Erythroblast (primary cell): Measurements from ENCODE around the gene SAMSN1.

Source experiments
- DNase-seq, 2 experiments: peaks; one replicate each; lab custom pipeline; 2025; lab: John Stamatoyannopoulos, UW
- GATA1 ChIP-seq: IDR thresholded peaks from 2 replicates; pipeline ENCODE4 v1.6.1; 2011; ENCODE audit warnings: low read depth, mild to moderate bottlenecking, control low read depth, low read length, moderate library complexity
- POLR2A ChIP-seq: IDR thresholded peaks from 2 replicates; pipeline ENCODE4 v1.6.1; 2011; ENCODE audit warnings: mild to moderate bottlenecking, low read length

SAMSN1 gene

GRCh38 chr21:14479241-14479786, 66.8 kb downstream of the SAMSN1 start:
- TF ChIP-seq GATA1 (no peak), POLR2A (no peak)
- no peak for DNase-seq

GRCh38 chr21:14477841-14478240, 68.3 kb downstream of the SAMSN1 start:
- TF ChIP-seq POLR2A (no peak), GATA1 (no peak)
- no peak for DNase-seq

DNA sequence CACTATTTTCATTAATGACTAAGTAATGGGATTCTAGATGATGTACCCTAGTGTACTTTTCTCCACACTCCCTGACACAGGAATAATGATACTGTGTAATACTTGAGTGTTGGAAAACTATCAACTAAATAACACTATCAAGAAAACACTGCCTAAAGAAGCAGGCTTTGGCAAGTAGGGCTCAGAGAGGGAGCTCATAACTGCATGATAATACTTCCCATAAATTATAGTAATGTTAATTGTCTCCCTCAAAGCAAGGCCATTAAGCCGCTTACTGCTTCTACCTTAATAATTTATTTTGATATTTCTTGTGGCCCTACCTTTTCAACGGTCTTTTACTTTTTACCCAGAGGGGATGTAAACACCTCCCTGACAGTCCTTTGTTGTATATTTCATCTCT, 69.0 kb downstream of the SAMSN1 start:
- TF ChIP-seq POLR2A: no peak
- TF ChIP-seq GATA1: no peak
- DNase-seq: no peak

DNA sequence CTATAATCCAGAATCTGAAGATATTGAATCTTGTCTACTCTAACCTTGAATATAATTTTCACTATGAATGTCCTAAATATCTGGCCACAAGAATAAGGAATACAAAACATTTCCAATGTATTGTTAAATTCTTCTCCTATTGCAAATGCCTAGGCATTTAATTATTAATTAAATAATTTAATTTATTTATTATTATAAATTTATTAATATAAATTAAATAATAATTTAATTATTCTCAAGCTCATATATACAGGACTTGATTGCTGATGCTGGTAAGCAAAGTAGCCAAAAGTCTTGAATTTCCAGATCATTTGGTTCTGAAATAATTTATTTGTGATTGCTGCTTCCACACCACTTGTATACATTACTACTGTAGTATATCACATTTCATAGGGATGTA, 71.1 kb downstream of the SAMSN1 start:
- no peak for TF ChIP-seq GATA1
- no peak for TF ChIP-seq POLR2A
- no peak for DNase-seq

GRCh38 chr21:14469641-14470040, 76.5 kb downstream of the SAMSN1 start:
- DNase-seq: no peak
- TF ChIP-seq GATA1 (no peak), POLR2A (no peak)

- TF ChIP-seq POLR2A (no peak), GATA1 (no peak)
- DNase-seq: no peak
Observed at GRCh38 chr21:14466715-14467114, 79.4 kb downstream of the SAMSN1 start.

- TF ChIP-seq GATA1: no peak
- TF ChIP-seq POLR2A: no peak
- no peak for DNase-seq
Observed at GRCh38 chr21:14457762-14458161, 88.4 kb downstream of the SAMSN1 start.

GRCh38 chr21:14456911-14457310, 89.2 kb downstream of the SAMSN1 start:
- TF ChIP-seq GATA1 (no peak), POLR2A (no peak)
- DNase-seq: no peak

GRCh38 chr21:14454016-14455009, 91.8 kb downstream of the SAMSN1 start:
- TF ChIP-seq POLR2A: no peak
- TF ChIP-seq GATA1: no peak
- peak; percentile 76 to 94 for DNase-seq

DNA sequence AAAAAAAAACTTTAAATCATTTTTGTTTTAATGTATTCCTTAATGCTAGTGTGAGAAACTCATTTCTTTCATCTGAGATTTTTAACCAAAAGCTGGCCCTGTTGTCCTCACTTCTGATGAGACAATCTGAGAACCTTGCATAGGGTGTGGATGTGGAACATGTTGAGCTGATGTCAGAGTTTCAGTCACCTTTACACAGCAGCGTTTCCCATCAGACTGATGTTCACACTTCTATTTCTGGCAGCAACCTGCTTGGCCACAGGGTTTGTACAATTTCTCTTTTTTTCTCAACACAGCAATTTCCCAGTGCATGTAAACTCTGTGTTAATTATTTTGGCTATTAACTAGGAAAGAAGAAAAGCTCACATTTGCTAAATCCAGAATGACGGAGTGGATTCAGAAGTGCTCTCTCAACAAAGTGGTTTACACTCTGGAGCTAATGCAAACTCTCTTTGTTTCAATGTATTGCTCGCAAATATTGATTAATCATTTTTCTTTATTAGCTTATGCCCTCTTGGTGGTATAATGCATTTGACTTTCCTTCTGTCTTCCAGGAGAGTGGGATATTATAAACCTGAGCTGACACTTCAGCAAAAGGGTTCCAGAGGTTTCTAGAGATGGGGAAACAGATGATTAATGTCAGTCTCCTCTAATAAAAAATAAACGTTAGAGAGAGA, 92.6 kb downstream of the SAMSN1 start:
- TF ChIP-seq POLR2A: no peak
- TF ChIP-seq GATA1: no peak
- peak; percentile 16 to 34 for DNase-seq

DNA sequence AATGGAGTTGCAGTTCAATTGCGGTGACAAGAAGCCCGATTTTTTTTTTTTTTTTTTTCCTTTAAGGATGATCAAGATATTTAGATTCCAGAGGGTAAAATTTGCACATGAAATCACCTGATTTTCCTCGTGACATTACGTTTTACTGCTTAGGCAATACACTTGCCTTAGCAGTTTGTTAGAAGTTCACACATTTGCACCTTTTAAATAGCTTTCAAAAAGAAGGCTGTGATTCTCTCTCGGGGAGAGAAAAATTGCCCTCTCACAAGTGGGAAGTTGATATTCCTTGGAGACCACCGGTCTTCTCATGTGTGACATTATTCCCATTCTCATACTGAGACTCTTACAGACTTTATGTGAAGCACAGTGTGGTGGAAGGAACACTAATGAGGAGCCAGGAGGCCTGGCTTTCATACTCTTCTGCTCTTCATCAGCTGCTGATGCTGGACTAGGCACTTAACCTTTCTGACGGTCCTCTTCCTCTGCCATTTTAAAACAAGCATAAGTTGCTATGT, 93.3 kb downstream of the SAMSN1 start:
- DNase-seq: peak; percentile 16 to 33
- TF ChIP-seq POLR2A (no peak), GATA1 (no peak)

DNA sequence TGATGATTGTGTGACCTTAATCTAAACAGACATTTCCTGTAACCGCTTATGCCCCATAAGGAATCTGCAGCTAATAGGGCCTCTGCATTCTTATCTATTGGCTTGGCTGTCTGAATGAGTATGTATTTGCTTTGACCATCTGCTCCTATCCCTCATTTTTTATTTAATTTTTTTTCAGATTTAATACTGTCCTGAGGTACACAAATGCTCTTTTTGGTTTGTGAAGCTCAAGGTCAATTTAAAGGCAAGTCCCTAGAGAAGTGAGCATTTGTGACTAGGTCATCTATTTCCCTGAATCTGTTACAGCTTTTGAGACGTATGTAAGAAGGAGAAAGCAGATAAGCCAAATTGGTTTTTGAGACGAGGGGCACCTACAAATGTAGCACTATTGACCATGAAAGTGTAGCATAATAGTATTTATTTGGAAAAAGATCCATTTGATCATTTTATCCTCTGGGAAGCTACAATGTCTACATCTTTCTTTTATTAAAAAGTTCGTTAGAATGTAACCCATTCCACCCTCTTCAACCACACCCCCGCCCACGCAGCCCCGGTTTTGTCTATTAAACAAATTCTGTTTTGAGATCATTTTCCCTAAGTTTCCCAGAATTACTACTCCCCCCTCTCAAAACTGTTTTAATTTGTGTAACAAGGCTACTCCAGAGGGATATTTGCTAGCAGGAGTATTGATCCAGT, 93.9 kb downstream of the SAMSN1 start:
- TF ChIP-seq GATA1 (no peak), POLR2A (no peak)
- peak; percentile 51 to 72 for DNase-seq

DNA sequence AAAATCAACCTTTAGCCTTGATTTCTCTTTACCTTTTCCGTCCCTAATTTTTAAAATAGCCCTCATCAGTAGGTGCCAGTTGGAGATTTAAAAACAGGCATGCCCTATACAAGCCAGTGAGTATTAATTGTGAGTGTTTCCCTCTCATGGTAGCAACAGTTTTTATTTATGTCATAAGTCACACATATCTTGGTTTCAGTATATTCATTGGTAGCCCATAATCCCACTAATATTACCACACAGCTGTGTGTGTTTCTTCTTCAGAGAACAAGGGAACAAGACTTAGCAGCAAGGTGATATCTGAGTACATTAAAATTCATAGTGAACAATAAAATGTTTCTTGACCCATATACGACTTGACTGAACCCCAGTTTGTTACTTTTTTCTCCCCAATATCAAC, 94.6 kb downstream of the SAMSN1 start:
- DNase-seq: no peak
- TF ChIP-seq POLR2A (no peak), GATA1 (no peak)
